ENCODE data around the gene GBX1.
A peak's percentile ranks its signal among the peaks of the same experiment; 100 is the strongest.

DNA sequence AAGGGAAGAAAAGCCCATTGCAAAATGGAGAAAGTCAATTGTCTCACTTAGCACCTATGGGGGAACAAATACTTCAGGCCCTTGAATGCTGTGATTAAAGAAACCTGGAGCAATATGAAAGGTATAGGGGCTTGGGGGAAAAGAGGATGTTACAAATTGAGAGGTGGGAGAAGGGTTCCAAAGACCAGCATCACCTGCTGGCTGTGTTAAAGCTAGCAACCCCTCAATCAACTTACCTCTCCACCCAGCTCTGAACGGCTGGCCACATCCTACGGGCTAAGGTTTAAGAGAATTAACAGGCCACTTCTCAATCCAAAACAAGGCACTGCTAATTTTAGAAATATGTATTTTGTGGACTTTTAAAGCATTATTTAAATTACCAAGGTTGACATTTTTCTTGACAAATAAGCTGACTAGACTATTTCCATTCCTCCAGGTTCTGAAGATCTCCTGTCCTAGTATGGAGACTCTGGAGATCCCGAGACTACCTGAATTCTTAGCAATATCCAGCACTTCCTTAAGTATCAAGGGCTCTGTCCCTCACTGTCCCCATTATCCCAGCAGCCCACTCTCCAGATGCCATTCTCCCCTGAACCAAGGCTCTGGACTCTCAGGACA lies 43.8 kb upstream of the GBX1 start:
- TF ChIP-seq, protein P1, sequence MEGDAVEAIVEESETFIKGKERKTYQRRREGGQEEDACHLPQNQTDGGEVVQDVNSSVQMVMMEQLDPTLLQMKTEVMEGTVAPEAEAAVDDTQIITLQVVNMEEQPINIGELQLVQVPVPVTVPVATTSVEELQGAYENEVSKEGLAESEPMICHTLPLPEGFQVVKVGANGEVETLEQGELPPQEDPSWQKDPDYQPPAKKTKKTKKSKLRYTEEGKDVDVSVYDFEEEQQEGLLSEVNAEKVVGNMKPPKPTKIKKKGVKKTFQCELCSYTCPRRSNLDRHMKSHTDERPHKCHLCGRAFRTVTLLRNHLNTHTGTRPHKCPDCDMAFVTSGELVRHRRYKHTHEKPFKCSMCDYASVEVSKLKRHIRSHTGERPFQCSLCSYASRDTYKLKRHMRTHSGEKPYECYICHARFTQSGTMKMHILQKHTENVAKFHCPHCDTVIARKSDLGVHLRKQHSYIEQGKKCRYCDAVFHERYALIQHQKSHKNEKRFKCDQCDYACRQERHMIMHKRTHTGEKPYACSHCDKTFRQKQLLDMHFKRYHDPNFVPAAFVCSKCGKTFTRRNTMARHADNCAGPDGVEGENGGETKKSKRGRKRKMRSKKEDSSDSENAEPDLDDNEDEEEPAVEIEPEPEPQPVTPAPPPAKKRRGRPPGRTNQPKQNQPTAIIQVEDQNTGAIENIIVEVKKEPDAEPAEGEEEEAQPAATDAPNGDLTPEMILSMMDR (conservative IDR thresholded peaks at IDR 0.05; ENCODE audit: low read length): 0 out of 2 replicates have a peak, but pooled peaks have one; percentile 24
- no peak for TF ChIP-seq EZH2phosphoT487 (IDR thresholded peaks at IDR 0.05; ENCODE audit: borderline replicate concordance)

Measured in Loucy (cell line).